RWPE2 (cell line): Measurements from ENCODE around the gene GLIPR2.

Experiments used
- ATAC-seq: fragments of 200-7000 bp; cut with Tn5 transposase; 3 replicates; pipeline ENCODE4 v1.9.1; 2021; ENCODE audit warnings: low read depth
- DNase-seq: peaks from one replicate; pipeline ENCODE4 v3.0.0-alpha.2; 2020; ENCODE audit warnings: low spot score
- H3K27ac ChIP-seq: fragments of 450-650 bp; 2 replicates; pipeline ENCODE4 v1.5.1; 2017; ENCODE audit warnings: mild to moderate bottlenecking; ENCODE audit not compliant: poor library complexity, severe bottlenecking
- H3K27me3 ChIP-seq: fragments of 250-450 bp; sonication (Bioruptor Pico); 2 replicates; pipeline ENCODE4 v1.5.1; 2021; ENCODE audit warnings: mild to moderate bottlenecking, moderate library complexity; ENCODE audit not compliant: insufficient read depth, poor library complexity, severe bottlenecking
- H3K36me3 ChIP-seq: fragments of 250-450 bp; sonication (Bioruptor Pico); 2 replicates; pipeline ENCODE4 v1.5.1; 2020; ENCODE audit warnings: low read depth, mild to moderate bottlenecking, moderate library complexity
- H3K4me1 ChIP-seq: fragments of 250-450 bp; sonication (Bioruptor Pico); 2 replicates; pipeline ENCODE4 v1.5.1; 2021; ENCODE audit warnings: mild to moderate bottlenecking, moderate library complexity; ENCODE audit not compliant: insufficient read depth, poor library complexity, severe bottlenecking
- H3K4me3 ChIP-seq: fragments of 250-450 bp; sonication (Bioruptor Pico); 2 replicates; pipeline ENCODE4 v1.5.1; 2021; ENCODE audit warnings: mild to moderate bottlenecking, moderate library complexity; ENCODE audit not compliant: severe bottlenecking
- H3K9me3 ChIP-seq: fragments of 250-450 bp; sonication (Bioruptor Pico); 2 replicates; pipeline ENCODE4 v1.5.1; 2021; ENCODE audit warnings: mild to moderate bottlenecking, moderate library complexity; ENCODE audit not compliant: severe bottlenecking
- TF ChIP-seq, protein P1 (sequence below): fragments of 450-650 bp; IDR thresholded peaks from one replicate; pipeline ENCODE4 v1.5.1; 2017; ENCODE audit warnings: mild to moderate bottlenecking, moderate library complexity; ENCODE audit not compliant: poor library complexity, severe bottlenecking

GLIPR2 gene

DNA sequence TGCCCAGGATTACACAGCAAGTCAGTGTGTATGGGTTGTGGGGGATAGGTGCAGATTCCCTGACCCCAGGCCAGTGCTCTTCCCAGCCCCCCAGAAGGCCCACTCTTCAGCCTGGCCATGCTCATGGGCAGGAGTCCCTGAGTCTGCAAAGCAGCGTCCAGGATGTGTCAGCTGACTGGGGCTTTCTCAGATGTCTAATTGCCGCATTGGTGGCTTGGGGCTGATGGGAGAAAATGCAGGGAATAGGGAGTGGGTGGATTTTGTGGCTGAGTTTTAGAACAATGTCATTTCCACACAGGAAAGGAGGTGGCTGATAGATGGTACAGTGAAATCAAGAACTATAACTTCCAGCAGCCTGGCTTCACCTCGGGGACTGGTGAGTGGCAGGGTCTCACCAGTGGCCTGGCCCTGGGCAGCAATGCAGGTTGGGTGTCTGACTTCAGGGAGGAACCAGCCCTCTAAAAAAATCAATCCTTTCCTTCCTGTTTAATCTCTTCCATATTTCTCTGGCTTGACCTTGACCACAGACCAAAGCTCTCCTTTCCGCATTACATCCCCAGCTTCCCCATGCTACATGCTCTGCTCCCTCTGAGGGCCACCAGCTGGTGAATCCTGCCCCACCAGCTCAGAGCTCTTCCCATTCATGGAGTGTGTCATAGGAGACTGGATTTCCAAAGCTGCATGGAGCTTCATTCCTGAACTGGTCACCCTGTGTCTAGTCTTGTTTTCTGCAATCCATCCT, 14.2 kb downstream of the GLIPR2 start:
- Histone ChIP-seq H3K9me3 (no peaks in the 10 kb centered on the region), H3K36me3 (no peaks in the 10 kb centered on the region), H3K27me3 (no peaks in the 10 kb centered on the region), H3K4me1 (peaks cover 29% of the 10 kb centered on the region), H3K27ac (no peak overlapping the region), H3K4me3 (no peak overlapping the region)
- DNase-seq (no peak), ATAC-seq (no peak)
- TF ChIP-seq, protein P1, sequence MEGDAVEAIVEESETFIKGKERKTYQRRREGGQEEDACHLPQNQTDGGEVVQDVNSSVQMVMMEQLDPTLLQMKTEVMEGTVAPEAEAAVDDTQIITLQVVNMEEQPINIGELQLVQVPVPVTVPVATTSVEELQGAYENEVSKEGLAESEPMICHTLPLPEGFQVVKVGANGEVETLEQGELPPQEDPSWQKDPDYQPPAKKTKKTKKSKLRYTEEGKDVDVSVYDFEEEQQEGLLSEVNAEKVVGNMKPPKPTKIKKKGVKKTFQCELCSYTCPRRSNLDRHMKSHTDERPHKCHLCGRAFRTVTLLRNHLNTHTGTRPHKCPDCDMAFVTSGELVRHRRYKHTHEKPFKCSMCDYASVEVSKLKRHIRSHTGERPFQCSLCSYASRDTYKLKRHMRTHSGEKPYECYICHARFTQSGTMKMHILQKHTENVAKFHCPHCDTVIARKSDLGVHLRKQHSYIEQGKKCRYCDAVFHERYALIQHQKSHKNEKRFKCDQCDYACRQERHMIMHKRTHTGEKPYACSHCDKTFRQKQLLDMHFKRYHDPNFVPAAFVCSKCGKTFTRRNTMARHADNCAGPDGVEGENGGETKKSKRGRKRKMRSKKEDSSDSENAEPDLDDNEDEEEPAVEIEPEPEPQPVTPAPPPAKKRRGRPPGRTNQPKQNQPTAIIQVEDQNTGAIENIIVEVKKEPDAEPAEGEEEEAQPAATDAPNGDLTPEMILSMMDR, result no peak

DNA sequence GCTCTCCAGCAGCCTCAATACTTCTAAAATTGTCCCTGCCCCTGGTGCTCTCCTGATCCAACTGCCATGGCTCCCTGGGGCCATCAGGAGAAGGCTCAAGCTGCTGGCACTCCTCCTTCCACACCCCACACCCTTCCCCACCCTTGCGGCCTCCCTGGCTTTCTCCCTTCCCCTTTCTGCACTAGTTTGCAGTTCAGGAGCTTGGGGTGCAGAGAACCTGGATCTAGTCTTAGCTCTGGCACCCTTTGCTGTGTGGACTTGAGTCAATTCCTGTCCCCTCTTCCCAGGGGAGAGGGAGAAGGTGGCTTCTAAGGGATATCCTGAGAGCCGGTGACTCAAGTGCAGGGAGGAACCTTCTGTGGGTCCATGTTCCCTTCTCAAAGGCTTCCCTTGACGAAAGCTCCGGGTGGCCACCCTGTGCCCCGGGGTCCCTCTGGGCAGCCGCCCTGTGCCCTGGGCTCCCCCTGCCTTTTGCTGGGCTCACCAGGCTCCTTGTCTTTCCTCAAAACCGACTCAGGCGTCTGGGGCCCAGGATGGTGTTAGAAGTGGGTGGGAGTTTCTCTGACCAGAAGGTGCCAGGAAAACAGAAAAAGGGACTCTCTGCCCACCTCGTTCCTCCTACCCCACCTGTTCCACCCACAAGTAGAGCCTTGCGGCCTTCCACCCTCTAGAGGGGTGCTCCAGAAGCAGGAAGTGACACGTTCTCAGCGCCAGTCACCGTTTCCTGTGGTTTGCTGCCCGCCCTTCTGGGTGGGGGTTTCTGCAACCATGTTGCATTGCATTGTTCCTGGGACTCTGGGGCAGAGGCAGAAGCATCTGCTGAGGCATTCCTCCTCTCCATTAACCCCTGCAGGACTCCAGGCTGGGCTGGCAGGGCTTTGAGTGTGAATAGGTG, 15.0 kb downstream of the GLIPR2 start:
- H3K36me3 ChIP-seq, result no peaks in the 10 kb centered on the region
- H3K9me3 ChIP-seq, result no peaks in the 10 kb centered on the region
- ATAC-seq, result peak; percentile 38; the same call in 2 of the 3 replicates
- H3K27ac ChIP-seq, result peak overlapping the region; percentile 9
- H3K27me3 ChIP-seq, result no peaks in the 10 kb centered on the region
- H3K4me3 ChIP-seq, result no peak overlapping the region
- TF ChIP-seq, protein P1, result no peak
- DNase-seq, result no peak
- H3K4me1 ChIP-seq, result peaks cover 29% of the 10 kb centered on the region

DNA sequence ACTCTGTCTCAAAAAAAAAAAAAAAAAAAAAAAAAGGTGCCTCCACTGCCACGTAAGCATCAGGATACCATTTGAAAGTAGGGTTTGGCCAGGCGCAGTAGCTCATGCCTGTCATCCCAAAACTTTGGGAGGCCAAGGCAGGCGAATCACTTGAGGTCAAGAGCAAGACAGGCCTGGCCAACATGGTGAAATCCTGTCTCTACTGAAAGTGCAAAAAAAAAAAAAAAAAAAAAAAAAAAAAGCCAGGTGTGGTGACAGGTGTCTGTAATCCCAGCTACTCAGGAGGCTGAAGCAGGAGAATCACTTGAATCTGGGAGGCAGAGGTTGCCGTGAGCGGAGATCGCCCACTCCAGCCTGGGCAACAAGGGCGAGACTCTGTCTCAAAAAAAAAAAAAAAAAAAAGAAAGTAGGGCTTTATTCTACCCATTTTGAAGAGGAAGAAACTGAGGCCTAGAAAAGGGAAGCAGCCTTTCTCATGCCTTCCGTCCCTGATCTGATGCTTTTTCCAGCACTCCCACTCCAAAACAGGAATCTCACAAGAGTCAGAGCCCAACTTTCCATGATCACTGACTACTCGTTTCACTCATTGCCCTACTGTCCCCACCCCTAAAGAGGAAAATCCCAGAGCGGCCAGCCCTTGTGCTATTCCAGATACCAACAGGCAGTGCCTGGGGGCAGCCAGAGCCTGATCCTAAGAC, 16.4 kb downstream of the GLIPR2 start:
- ATAC-seq (no peak), DNase-seq (no peak)
- H3K36me3 ChIP-seq, result no peaks in the 10 kb centered on the region
- no peaks in the 10 kb centered on the region for H3K27me3 ChIP-seq
- H3K27ac ChIP-seq, result no peak overlapping the region
- H3K4me1 ChIP-seq, result peaks cover 29% of the 10 kb centered on the region
- H3K9me3 ChIP-seq, result peaks cover 2% of the 10 kb centered on the region
- H3K4me3 ChIP-seq, result no peak overlapping the region
- TF ChIP-seq, protein P1, result no peak

DNA sequence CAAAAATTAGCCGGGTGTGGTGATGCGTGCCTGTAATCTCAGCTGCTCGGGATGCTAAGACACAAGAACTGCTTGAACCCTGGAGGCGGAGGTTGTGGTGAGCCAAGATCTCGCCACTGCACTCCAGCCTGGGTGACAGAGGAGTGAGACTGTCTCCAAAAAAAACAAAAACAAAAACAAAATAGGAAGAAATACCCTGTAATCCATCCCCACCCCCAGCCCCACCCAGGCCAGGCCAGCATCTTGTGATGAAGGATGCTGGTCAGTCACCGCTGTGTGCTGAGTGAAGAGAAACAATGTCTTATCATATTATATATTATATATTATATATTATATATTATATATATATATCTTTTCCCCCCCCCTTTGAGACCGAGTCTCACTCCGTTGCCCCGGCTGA, 17.2 kb downstream of the GLIPR2 start:
- Histone ChIP-seq H3K4me3 (no peak overlapping the region), H3K27ac (peak overlapping the region; percentile 44), H3K27me3 (no peaks in the 10 kb centered on the region), H3K36me3 (no peaks in the 10 kb centered on the region), H3K4me1 (peaks cover 23% of the 10 kb centered on the region), H3K9me3 (peaks cover 2% of the 10 kb centered on the region)
- no peak for ATAC-seq
- no peak for DNase-seq
- TF ChIP-seq, protein P1, result no peak
